Measurements from ENCODE around the gene SSH2.
"Not testable (repeated sequence)": the region's sequence is repeated elsewhere in the genome, so short reads cannot be mapped to it uniquely, and the experiment has no call there.

Gene SSH2

DNA sequence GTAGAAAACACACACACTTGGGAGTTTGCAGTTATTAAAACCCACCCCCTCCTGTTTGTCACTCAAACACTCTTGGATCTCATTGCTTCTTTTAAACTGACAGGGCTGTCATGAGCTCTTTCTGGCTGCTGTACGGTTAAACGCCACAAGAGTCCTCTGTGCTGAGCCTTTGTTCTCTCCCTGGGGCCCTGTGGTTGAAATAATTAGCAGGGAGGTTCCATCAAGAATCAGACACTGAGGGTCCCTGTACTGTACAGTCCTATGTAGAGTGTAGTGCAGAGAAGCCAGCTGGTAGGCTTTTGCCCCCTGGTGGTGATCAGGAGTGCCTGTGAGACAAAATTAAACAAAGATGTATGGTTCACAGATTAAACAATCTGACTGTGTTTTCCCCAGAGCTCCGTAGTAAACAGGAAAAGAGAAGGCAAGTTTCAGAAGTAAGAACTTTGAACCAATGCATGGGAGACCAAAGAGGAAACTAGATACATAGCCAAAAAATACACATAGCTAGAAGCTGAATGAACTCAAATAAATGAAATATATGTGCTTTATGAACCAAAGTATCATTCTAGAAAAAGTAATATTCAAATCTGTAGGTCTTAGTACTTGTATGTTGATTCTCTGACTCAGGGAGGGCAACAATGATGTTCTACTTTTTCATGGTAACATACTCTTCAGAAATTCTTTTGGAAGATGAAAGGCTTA is 1.4 kb upstream of the SSH2 start:
- peak; percentile 24 to 54 (median 26) for DNase-seq (ENCODE audit: low read depth in 3 of 3)

DNA sequence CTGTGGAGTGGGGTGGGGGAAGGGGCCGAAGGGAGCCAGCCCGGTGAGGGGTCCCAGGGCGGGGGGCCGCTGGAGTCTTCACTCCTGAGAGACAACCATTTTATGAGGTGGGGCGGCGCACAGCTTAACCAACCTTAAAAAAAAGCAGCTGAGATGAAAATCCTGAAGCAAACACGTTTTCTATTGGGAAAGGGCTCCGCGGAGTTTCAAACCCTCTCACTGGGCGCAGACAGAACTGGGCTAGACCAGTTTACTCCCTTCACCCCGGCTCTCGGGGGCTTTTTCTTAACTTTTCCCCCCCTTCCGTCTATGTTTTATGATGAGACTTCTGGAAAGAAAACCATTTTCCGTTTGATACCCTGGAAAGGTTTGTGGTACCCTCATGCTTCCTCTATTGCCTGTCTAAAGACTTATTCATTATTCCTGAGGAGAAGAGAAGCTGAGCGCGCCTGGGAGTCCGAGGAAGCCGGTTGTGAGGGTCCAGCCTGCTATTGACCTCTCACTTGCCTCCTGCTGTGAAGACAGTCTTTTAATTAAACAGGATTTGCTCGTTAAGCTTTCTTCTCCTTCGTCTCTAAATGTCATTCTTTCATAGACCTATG is 482 bp upstream of the SSH2 start:
- peak in 2 of 3 experiments; percentile 4 to 19 for DNase-seq (ENCODE audit: low read depth in 3 of 3)

DNA sequence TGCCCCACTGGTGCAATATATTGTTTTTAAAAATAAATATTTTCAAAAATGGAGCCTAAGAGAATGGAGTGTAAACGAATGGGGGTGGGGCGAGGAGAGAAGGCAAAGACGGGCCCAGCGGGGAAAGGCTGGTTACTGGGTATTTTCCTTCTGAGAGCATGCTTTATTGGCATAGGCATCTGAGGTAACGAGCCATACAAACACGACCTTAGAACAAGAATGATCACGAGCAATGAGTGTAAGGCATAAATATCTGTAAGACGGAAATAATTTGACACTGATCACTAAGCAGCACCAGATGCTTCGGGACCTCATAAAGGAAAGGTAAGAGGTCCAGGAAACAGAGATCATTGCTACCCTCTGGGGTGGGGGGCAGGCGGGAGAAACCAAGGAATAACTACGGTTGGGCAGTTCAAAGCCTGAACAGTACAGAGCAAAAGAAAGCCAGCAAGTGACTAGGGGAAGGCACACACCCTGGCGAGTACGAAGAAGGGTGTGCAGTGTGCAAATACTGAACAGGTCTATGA is 959 bp downstream of the SSH2 start:
- no peak for DNase-seq (ENCODE audit: low read depth in 3 of 3)

DNA sequence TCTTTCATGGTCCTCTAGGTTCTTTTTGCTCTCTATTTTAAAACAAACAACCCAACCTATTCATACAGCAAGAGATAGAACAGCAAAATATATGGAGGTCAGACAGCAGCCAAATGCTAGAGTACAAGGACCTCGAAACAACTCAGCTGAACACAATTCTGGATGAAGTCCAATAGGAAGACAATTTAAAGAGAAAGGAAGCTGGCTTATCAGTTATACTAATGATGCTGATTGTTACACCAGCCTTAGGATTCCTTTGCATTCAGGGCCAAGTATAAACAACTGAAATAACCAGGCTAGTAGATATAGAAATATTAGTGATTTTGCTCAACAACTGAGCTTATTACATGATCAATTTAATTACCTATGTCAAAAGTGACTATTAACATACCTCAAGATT is 2.5 kb downstream of the SSH2 start:
- no peak for DNase-seq (ENCODE audit: low read depth in 3 of 3)

DNA sequence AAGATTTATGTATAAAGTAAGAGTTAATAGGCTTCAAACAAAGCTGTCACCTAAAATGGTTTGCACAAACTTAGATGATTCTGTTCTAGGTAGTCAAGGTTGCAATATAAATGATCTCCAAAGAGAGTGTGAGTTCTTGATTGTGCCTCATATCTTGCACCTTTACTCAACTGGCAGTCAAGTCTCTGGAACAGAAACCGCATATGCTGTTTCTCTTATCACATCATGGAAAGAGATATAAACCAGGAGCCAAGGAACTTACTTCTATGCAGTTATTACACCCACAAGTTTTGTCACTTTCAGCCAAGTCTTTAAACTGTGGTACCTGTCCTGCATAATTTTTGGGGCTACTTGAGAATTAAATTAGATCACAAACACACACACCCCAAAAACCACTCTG is 5.2 kb downstream of the SSH2 start:
- DNase-seq (ENCODE audit: low read depth in 3 of 3), result no peak

DNA sequence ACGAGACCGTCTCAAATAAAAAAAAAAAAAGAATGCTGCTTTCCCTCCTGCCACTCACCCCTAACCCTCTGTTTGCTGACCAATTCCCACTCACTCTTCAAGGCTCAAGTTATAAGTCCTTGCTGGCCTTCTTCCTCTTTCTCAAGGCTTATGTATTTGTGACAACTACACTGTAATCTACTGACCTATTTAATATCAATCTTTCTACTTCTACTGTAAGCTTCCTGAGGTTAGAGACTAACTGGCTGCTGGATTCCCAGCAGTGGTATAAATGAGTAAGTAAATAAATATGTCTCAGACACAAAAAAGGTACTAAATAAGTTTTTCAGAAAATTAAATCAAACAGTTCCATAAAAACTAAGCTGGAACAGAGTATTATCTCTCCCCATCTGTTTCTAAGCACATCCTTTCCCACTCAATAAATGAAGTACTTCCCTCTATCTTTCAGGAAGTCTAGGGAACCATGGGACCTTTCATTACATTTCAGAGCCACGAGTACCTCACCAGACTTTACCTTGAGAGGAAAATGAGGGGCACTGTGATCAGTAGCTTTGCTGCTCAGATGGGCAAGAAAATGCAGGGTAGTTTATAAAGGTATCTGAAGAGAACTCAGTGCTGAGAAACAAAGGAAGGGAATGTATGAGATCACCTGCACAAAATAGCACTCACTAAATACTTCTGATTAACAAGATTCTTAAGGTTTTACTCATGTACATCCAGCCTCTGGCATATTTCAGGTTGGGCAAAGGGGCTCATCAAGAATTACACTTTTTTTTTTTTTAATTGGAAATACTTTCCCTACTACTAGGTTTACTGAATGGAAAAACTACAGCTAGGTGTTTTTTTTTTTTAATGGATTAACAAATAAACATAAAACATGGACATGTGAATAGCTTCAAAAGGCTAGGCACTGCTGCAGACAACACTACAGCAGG is 10.8 kb downstream of the SSH2 start:
- DNase-seq (ENCODE audit: low read depth in 3 of 3), result no peak

DNA sequence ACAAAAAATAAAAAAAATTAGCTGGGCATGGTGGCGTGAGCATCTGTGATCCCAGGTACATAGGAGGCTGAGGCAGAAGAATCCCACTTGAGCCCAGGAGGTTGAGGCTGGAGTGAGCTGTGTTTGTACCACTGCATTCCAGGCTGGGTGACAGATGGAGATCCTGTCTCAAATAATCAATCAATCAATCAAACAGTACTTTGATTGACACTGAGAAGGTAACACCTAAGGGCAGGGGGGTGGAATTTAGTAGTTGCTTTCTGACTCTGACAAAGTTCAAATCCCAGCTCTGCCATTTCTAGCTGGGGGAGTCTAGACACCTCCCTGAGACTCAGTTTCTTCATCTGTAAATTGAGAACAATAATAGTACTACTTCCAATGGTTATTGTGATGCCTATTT is 12.0 kb downstream of the SSH2 start:
- DNase-seq (ENCODE audit: low read depth in 3 of 3), result no peak

DNA sequence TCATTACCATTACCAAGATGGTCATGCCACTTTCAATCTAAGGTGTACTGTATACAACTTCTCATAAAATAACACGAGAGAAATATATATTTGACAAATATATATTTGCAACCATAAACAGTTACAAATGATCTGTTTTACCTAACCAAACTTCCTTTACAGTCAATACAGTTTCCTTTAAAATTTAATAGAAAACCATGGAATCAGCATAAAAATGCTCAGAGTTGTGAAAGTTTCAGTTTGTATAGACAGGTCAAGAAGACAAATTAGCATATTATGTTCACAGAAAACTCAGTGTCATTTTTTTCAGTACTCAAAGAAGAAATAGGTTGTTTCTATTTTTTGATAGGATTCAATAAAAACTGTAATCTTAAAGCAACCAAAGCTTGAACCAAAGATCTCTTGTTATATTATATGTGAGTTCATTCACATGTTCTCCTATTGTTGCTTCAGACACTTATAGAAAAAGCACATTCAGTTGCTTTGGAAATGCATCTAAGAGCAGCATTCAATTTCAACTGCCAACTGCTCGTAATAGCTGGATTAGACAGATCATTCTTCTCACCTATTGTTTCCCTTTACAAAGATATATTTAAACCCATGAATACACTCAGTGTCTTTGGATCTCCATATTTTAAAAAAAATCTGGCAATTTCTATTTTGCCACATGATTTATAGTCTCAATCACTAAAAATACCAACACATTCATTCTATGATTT is 15.1 kb downstream of the SSH2 start:
- DNase-seq (ENCODE audit: low read depth in 3 of 3), result no peak

DNA sequence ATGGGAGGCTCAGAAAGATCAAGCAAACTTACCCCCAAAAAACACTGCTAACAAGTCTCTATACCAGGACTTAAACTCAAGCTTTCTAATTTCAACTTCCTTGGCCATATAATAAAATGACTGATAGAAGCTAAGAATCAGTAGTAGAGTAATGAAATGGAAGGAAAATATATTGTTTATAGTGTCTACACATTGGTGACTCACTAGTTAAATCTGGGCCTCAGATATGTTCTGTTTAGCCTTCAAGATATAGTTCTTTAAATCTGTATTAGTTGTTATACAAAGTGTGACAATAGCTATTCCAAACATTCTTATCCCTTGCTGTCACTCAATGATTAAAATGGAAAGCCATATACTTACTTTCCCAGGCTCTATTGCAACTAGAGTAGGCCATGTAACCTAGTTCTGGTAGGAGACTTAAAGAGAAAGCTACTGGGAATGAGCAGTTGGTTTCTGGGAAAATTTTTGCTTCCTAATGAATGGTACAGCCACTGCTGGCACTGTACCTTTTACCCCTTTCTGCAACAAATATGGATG is 18.3 kb downstream of the SSH2 start:
- DNase-seq (ENCODE audit: low read depth in 3 of 3), result no peak

DNA sequence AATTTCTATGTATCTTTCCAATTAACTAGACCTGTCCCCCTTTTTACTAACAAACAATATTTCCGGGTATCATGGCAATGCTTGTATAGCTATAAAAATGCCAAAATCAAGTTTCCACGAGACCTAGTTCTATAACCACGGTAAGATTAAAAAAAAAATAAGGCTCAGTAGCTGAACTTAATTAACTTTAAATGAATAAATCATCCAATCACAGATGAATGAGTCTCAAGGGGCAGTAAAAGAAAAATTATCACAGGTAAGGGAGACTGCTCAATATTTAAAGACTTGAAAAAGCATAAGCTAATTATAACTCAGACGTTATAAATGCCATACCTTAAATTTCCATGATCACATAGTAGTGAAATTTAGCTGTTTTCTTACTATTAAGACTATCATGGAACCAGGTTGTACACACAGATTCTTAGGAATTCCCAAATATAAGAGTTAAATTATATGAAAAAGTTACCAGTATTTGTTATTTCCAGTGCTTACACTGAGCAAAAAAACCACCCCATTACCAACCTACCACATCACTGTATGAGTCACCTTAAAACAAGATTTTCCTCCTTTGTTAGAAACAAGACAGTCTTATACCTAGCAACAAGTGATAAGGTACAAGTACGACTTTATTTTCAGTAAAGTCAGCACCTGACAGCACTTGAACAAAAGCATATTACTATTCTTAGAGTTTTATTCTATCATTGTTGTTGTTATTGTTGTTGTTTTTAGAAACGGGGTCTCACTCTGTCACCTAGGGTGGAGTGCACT is 20.6 kb downstream of the SSH2 start:
- DNase-seq (ENCODE audit: low read depth in 3 of 3), result no peak

DNA sequence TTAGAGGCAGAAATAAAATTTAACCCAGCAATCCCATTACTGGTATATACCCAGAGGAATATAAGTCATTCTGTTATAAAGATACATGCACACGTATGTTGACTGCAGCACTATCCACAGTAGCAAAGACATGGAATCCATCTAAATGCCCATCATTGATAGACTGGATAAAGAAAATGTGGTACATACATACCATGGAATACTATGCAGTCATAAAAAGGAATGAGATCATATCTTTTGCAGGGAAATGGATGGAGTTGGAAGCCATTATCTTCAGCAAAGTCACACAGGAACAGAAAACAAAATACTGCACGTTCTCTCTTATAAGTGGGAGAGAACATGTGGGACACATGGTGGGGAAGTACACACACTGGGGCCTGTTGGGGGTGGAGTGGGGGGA is 23.1 kb downstream of the SSH2 start:
- DNase-seq (ENCODE audit: low read depth in 3 of 3), result no peak

DNA sequence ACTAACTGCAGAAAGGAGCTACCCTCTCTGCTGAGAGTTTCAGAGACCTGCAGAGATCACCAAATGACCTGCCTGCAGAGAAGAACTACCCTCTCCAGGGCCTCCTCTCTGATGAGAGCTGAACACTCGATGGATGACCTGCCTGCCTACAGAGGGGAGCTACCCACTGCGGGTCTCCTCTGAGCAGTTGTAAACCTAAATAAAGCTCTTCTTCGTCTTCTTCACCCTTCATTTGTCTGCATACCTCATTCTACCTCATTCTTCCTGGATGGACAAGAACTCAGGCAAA is 24.2 kb downstream of the SSH2 start:
- no peak for DNase-seq (ENCODE audit: low read depth in 3 of 3)

DNA sequence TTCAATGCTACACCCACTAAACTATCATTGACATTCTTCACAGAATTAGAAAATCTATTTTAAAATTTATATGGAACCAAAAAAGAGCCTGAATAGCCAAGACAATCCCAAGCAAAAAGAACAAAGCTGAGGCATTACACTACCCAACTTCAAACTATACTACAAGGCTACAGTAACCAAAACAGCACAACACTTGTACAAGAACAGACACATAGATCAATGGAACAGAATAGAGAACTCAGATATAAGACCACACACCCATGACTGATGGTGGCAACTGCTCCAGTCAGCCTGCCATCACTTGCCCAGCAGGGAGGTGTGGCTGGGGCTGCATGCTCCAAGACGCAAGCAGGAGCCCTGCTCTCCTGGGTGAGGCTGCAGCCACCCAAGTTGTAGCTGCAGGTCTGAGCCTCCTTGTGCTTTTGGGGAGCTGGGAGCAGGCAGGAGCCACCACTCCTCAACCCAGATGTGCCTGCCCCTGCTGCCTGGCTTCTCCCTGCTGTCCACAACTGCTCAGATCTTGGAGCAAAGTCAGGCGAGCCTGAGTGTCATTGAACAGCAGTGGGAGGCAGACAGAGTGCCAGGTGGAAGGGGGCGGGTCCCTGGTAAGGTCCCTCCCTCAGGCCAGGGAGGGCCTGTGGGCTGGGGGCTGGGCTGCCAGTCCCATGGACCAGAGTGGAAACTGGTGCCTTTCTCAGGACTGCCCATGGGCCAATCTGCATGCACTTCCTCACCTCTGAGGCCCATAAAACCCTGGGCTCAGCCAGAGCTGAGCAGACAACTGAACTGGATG is 24.7 kb downstream of the SSH2 start:
- no peak for DNase-seq (ENCODE audit: low read depth in 3 of 3)

DNA sequence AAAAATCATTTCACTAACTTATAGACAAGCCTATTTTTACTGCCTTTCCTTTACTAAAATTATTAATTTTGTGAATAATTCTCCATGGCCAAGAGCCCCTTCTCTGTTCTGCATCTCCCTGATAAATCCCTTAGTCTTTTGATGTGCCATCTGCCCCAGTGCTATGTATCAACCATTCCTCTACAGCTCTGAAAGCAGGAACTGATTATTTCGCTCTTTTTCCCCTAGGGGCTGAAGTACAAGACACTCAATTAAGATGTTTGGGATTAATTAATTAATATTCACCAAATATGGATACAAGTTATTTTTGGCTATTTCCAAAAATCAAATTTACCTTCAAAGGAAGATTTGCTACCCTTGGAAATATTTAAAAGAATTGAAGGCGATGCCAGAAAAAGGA is 26.6 kb downstream of the SSH2 start:
- DNase-seq (ENCODE audit: low read depth in 3 of 3), result no peak

DNA sequence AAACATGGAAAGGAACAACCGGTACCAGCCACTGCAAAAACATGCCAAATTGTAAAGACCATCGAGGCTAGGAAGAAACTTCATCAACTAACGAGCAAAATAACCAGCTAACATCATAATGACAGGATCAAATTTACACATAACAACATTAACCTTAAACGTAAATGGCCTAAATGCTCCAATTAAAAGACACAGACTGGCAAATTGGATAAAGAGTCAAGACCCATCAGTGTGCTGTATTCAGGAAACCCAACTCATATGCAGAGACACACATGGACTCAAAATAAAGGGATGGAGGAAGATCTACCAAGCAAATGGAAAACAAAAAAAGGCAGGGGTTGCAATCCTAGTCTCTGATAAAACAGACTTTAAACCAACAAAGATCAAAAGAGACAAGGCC is 32.9 kb downstream of the SSH2 start:
- not testable (repeated sequence) for DNase-seq (ENCODE audit: low read depth in 3 of 3)

DNA sequence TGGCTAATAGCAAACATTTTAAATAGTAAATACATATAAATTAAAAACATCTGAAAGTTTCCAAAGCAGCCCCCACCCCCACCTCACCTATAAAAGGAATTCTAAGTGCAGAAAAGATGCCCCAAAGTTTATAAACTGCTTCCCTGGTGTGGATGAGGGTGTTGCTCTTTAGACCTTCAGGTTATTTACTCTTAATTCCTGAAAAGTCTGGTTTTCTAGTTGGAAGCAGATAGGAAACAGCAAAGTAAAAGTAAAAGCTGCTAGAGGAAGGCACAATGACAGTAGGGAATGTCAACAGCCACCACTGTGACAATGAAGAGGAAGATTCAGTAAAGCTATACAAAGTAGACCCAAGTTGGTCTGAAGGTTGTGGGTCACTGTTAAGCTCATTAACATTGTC is 37.8 kb downstream of the SSH2 start:
- DNase-seq (ENCODE audit: low read depth in 3 of 3), result no peak

DNA sequence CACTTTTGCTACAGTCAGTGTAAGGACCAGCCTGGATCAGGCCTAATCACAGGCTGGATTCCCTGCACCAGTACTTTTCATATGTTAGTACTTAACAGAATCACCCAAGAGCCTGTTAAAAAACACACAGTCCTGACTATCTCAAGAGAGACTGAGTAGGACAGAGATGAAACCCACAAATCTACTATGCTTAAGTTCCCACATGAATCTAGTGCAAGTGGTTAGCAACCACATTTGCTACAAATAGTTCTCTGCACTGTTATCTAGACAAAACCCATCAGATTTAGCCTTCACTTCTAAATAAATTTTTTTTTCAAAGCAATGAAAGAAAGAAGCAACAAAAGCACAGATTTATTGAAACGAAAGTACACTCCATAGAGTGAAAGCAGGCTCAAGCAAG is 38.9 kb downstream of the SSH2 start:
- DNase-seq (ENCODE audit: low read depth in 3 of 3), result no peak

DNA sequence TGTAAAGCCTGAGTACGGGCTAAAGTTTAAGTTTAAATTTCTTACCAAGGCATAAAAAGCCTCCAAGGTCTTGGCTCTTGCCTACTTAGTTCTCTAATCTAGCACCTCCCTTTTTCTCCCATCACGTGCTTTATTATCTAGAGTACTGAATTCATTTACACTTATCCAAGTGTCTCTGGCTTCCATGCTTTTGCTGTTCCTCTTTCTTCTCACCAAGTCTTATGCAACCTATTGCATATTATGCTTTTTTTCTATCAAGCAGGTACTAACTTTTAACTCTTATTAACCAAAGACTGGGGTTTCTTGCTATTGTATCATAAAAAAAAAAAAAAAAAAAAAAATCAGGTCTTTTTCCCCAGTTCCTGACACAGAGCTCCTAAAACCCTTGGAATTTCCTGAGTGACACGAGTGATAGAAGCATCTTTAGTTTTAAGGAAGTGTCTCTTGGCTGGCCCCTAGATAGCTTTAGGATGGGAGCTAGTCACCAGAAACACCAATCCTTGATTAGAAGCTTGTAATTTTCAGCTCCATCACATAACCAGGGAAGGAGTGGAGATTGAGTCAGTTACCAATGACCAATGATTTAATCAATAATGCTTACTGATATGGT is 44.9 kb downstream of the SSH2 start:
- DNase-seq (ENCODE audit: low read depth in 3 of 3), result no peak

DNA sequence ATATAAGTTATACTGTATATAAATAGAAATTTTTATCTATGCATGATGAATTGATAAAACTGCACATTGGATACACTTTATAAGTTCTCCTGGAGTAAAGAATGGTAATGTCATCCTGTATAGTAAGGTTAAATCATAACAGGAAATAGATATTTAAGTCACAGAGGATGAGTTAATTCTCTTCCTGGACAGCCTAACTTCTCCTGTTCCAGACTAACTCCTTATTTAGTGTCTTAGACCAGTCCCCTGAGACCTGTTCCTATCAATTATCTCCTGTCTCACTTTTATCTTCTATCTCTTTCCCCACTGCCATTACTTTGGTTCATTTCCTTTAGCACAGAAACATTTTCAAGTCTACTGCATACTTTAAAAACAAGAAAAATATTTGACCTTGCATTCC is 46.5 kb downstream of the SSH2 start:
- DNase-seq (ENCODE audit: low read depth in 3 of 3), result no peak

DNA sequence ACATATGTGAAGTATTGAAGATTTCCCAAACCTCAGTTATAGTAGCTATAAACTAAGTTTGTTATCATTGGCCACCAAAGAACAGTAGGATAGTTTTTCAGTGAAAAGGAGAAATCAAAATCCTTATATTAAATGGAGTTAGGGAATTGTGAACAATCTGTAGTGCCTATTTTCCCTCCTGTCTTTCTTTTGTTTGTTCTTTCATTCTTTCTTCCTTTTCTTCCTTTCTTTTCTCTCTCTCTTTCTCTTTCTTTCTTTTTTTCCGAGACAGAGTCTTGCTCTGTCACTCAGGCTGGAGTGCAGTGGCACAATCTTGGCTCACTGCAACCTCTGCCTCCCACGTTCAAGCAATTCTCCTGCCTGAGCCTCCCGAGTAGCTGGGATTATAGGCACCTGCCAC is 48.8 kb downstream of the SSH2 start:
- no peak for DNase-seq (ENCODE audit: low read depth in 3 of 3)

Data from stimulated activated CD4-positive, alpha-beta T cell treated with anti-CD3 and anti-CD28 coated beads, TNF-alpha, amount 100 ng/mL, for 4 hours (primary cell).